Measurements from ENCODE around the gene ATRAID.
"Not testable (repeated sequence)": the region's sequence is repeated elsewhere in the genome, so short reads cannot be mapped to it uniquely, and the experiment has no call there.

ATRAID gene, protein sequence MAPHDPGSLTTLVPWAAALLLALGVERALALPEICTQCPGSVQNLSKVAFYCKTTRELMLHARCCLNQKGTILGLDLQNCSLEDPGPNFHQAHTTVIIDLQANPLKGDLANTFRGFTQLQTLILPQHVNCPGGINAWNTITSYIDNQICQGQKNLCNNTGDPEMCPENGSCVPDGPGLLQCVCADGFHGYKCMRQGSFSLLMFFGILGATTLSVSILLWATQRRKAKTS

DNA sequence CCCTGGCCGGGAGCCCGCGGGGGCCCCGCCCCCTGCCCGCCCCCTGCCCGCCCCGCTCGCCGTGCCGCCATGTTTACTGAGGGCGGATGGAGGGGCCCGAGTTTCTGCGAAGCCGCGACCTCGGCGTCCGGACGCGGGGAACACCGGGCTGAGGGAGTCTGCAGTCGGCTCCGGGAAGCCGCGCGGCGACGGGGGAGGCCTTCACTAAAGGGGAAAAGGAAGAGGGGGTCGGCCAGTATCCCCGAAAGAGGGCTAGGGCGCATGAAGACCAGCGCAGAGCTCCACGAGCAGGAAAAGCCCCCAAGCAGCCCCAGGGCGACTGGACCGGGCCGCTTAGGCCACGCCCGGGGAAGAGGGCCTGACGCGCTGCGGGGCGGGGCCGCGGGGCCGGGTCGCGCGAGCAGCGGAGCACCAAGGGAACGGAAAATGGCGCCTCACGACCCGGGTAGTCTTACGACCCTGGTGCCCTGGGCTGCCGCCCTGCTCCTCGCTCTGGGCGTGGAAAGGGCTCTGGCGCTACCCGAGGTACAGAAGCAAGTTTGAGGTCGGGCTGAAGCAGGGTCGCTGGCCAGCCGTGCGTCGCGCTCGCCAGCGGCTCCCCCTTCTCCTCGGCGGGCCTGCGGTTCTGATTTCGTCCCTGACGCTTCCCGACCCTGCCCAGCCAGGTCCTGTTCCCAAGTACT, at the start of gene ATRAID, which contains the start of gene SLC5A6:
TSS of gene ATRAID (plus strand) at position 99 of the 683 bp plus-strand sequence. CDS start at position 427, 328 bp downstream.
TSS of gene SLC5A6 (minus strand) at position 326 of the 683 bp plus-strand sequence. CDS start 4,618 bp downstream, outside the sequence.
- DNase-seq (ENCODE audit: low read depth) = peak; percentile 90

DNA sequence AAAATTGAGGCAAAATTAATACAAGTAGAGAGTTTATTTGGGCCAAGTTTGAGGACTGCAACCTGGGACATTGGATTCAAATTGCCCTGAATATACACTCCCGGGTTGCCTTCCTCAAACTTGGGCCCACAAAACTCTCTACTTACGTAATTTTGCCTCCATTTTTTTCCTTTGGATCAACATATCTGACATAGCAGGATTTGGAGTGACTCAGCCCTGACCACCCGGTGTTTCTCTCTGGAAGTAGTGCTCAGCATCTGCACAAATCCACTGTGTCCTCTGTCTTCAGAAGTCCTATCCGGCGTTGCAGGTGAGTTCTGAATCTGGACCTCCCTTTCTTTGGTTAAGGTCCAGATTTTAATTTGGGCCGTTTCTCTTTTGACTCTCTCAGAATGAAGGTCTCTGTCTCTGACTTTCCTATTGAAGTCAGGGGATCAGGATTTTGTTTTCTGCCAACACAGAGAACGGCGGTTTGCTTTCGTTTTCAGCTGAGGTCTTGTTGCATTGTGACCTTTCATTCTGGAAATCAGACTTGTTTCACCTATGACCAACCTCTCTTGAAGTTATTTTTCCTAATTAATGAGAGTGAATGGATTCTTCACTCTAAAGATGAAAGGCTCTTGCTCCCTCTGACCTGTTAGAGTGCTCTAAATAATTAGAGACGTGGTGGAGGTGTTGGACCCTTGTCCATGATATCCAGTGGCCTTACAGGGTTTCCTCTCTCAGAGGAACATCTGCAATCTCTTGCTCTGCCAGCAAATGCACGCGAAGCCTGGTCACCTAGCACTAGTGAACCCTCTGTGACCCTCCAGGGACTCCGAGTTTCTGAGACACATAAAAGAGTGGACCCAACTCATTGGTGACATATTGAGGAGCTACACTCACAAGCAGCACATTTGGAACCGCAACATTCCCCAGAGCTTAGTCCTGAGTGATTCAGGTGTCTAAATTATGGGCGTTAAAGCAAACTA, 49.4 kb upstream of the ATRAID start:
- peak; percentile 36 for DNase-seq (ENCODE audit: low read depth)

DNA sequence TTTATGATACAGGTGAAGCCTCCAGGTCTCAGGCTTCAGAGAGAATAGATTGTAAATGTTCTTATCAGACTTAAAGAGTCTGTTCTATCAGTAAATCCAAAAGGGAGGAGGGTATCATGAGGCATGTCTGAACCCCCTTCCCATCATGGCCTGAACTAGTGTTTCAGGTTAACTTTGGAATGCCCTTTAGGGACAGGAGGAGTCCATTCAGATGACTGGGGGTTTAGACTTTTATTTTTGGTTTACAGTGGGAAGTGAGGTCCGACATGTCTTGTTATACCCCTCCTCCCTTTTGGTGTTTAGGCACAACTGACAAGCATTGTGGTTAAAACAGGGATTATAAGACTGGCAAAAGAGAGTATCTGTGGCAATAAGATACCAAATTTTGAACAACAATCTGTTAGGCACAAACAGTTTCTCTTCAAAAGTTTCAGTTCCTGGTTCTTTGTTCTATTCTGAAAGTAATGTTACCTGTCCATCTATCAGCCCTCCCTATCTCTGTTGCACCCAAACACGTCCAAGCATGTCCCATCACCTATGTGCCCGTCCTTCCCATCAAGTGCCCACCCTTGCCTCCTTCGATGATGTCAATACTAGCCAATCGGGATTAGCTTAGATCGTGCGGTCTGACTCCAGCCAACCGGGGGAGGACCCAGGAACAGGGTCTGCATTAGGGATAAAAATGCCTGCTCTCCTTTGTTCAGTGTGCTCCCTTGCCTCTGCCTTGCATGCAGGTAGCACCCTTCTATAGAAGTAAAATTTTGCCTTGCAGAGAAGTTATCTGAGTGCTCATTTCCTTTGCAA, 46.7 kb upstream of the ATRAID start:
- no peak for DNase-seq (ENCODE audit: low read depth)

DNA sequence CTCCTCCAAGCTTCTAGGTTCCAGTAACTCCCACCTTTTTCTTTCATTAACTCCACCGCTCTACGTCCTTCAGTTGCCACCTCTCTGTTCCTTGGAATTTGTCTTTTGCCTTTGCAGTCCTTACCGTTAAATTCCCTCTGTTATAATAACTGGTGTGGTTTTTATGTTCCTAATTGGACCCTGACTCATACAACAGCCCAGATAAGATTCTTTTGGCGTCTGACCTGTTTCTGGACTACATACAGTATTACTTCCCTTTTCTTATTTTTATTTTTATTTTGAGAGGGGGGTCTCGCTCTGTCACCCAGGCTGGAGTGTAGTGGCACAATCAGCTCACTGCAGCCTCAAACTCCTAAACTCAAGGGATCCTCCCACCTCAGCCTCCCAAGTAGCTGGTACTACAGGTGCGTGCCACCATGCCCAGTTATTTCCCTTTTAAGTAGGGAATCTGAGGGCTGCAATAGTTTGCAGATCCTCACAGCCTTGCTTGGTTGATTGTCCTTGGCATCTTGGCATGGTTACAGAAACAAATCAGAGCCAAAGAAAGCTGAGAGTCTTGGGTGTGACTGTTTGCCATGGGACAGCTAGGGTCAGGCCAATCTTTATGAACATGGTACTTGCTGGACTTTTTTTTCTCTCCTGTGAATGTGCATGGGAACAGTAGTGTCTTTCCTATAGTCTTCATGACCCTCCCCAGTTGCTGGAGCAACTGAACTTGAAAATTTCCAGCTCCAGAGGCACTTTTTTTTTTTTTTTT, 41.1 kb upstream of the ATRAID start:
- no peak for DNase-seq (ENCODE audit: low read depth)

DNA sequence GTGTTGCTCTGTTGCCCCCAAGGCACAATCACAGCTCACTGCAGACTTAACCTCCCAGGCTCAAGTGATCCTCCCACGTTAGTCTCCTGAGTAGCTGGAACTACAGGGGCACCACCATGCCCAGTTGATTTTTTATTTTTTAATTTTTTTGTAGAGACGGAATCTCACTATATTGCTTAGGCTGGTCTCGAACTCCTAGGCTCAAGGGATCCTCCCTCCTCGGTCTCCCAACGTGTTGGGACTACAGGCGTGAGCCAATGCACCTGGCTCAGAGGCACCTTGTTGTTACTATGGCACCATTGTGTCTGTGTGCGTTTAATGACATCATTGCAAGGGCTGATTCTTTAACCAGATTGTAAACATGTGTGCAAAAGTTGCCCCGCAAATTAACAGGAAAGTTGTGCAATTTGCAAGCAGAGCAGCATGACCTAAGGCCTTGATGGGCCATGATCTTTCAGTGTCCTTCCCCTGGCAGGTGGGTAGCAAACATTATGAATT, 40.4 kb upstream of the ATRAID start:
- DNase-seq (ENCODE audit: low read depth) = no peak

DNA sequence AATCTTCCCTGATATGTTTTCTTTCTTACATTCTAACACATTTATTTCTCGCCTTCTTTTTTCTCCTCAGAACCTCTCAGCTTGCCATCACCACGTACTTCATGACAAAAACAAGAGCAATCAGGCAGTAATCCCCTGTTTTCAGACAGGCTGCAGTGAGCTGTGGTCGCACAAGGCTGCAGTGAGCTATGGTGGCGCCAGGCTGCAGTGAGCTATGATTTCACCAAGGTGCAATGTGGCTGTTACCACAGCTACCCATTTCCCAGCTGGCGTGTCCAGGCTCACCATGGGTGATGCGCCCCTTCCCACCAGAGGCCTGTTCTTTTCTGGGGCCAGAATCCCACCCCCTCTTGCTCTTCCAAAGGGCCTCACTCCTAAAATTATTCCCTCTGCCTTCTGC, 37.2 kb upstream of the ATRAID start:
- DNase-seq (ENCODE audit: low read depth) = no peak

DNA sequence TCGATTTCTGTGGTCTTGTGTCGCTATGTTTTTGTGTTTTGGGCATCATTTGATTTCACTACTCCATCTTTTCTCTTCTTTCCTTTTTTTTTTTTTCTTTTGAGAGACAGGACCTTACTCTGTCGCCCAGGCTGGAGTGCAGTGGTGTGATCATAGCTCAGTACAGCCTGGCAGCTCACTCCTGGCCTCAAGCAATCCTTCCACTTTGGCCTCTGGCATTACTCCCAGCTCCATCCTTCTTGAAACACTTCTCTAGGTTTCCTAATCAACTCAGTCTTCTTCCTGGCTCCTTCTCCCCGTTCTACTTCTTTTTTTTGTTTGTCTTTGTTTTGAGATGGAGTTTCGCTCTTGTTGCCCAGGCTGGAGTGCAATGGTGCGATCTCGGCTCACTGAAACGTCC, 36.5 kb upstream of the ATRAID start:
- no peak for DNase-seq (ENCODE audit: low read depth)

DNA sequence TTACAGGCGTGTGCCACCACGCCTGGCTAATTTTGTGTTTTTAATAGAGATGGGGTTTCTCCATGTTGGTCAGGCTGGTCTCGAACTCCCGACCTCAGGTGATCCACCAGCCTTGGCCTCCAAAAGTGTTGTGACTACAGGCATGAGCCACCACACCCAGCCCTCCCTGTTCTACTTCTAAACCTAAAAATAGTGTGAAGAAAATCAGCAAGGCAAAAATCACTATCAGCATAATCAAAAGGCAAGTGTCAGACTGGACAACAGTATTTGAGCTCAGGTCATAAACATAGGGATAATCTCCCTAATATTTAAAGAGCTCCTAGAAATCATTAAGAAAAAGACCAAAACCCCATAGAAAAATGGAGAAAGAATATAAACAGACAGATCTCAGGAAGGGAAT, 36.1 kb upstream of the ATRAID start:
- DNase-seq (ENCODE audit: low read depth) = not testable (repeated sequence)

DNA sequence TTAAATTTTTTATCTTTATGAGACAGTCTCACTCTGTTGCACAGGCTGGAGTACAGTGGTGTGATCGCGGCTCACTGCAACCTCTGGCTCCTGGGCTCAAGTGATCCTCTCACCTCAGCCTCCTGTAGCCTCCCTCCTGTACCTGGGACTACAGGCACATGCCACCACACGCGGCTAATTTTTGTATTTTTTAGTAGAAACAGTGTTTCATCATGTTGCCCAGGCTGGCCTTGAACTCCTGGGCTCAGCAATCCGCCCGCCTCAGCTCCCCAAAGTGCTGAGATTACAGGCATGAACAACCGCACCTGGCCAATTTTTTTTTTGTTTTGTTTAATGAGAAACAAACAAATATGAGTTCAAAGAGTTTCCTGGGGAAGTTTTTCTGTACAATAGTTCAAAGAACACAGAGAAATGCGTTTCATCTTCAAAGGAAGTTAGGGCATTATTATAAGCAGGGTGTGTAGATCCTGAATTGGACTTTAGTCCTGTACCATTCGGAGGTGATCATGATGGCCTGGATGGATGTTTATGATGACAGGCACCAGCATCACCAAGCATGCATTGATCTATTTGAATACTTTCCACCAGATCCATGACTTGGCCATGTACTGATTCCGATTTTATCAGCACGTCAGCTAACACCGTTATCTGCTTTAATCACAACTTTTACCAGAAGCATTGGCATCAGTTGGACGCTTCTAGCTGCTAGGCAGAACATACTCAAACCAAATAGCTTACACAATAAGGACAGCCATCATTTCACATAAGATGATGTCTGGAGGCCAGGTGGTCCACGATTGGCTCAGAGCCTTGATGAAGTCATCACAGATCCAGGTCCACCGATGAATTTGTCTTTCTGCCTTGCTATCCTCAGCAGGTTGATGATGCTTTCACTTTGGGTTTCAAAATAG, 34.1 kb upstream of the ATRAID start:
- no peak for DNase-seq (ENCODE audit: low read depth)

DNA sequence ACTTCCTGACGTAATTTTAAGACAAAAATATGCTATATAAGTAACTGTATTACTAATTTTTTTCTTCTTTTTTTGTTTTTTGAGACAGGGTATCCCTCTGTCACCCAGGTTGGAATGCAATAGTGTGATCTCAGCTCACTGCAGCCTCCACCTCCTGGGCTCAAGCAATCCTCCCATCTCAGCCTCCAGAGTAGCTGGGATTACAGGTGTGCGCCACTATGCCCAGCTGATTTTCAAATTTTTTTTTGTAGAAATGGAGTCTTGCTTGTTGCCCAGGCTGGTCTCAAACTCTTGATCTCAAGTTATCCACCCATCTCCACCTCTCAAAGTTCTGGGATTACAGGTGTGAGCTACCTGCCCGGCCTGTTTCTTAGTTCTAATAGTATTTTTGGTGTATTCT, 33.4 kb upstream of the ATRAID start:
- no peak for DNase-seq (ENCODE audit: low read depth)

DNA sequence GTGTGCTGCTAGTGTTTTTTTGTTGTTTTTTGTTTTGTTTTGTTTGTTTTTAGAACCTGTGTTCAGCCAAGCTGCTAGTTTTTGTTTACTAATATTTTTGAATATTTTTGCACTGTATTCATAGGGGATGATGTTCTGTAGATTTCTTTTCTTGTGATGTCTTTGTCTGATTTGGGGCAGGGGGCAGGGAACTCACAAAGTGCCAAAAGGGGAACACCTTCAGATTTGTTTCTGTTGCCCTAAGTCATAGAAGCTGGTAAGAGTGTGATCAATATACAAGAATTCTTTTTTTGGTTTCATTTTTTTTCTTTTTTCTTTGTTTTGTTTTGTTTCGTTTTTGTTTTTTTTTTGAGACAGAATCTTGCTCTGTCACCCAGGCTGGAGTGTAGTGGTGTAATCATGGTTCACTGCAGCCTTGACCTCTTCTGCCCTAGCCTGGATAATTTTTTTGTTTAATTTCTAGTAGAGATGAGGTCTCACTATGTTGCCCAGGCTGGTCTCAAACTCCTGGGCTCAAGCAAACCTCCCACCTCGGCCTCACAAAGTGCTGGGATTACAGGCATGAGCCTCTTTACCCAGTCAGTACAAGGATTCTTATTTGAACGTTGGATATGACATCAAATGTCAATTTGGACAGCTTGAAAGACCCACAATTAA, 32.4 kb upstream of the ATRAID start:
- no peak for DNase-seq (ENCODE audit: low read depth)

DNA sequence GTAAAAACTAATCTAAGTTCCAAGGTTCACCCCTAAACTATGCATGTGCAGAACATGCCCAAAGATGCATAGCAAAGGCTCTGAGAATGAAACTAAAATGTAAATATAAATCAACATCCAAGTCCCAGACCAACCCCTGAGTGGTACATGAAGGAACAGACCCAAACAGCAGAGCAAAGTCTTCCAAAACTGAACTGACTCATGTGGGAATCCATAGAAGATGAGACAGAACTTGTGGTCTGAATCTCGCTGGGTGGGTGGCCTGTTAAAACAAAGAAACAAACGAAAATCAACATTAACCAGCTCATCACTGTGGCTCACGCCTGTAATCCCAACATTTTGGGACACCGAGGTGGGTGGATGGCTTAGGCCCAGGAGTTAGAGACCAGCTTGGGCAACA, 29.5 kb upstream of the ATRAID start:
- DNase-seq (ENCODE audit: low read depth) = peak; percentile 19

DNA sequence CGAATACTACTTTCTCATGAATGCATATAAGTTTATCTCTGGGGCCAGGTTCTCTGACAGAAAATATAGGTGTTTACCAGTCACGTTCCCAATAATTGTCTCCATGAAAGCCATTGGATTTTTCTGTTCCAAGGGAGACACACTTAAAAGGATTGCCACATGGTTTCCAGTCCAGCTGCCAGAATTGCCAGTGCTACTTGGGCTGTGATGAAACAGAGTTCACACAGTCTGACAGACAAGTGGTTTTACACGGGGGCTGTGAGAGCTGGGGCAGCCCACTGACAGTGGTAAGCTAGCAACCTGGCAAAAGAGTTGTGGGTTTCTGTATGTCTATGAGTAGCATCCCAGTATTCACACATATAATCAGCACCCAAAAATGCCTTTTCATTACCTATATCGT, 27.7 kb upstream of the ATRAID start:
- DNase-seq (ENCODE audit: low read depth) = no peak

DNA sequence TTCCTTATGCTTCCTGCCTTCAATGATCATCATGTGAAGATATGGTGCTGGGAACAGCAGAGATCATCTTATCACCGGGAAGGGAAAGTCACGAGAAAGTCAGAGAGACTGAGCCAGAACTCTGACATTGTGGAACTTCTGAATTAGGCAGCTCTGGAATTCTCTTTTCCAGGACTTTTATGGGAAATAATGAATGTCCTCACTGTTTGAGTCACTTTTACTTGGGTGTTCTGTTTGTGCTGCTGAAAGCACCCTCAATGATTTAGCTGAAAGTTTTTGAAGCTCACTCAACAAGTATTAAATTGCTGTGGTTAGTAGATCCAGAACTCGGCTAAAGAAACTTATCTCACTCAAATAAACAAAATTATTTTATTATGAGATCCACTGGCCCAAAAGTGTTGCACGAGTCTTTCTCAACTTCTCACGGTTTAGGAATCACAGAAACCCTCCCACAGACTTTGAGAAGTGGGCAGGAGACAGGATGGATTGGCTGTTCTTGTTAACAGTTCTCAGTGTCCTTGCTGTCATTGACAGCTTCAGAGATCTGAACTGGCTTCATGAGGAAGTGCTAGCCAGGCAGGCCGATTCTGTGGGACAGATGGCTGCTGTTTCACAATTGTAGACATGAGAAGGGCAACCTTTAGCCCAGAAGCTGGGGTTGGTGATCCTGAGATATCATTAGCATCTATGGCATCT, 26.4 kb upstream of the ATRAID start:
- no peak for DNase-seq (ENCODE audit: low read depth)

DNA sequence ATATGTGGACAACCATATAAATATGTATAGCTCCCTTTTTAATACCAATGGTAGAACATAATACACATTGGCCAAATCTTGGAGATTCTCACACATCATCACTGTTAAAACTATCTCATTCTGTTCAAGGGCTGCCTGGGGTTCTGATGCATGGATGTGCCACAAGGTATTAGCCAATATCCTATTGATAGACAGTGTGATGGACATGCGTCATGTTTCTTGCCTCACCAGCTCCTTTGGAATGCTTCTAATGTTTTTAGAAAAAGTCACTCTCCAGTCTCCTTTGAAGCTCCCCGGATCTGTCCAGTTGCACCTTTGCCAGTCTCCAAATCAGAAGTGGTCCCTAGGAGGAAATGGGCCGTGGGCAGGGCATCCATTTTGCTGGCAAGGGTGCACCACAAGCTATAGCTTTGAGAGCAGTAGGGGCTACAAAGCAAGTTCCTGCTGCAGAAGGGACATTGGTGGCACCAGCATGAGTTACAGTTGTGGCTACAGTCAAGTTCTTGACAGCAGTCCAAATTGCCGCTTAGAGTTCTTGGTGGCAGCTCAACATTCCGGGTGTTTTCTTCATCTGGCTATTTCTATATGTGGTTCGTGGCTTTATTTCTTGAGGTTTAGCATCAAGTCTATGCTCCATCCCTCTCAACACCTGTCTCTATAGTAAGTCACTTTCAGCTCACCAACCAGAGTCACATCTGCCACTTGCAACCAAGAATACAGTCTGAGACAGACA, 25.1 kb upstream of the ATRAID start:
- DNase-seq (ENCODE audit: low read depth) = no peak

DNA sequence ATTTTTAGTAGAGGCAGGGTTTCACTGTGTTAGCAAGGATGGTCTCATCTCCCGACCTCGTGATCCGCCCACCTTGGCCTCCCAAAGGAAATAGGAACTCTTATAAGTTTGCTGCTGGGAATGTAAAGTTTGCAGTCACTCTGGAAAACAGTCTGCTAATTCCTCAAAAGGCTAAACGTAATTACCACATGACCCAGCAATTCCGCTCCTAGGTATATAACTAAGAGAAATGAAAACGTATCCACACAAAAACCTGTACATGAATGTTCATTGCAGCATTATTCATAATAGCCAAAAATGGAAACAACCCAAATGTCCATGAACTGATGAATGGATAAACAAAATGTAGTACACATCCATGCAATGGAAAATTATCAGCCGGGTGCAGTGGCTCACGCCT, 21.9 kb upstream of the ATRAID start:
- DNase-seq (ENCODE audit: low read depth) = no peak

DNA sequence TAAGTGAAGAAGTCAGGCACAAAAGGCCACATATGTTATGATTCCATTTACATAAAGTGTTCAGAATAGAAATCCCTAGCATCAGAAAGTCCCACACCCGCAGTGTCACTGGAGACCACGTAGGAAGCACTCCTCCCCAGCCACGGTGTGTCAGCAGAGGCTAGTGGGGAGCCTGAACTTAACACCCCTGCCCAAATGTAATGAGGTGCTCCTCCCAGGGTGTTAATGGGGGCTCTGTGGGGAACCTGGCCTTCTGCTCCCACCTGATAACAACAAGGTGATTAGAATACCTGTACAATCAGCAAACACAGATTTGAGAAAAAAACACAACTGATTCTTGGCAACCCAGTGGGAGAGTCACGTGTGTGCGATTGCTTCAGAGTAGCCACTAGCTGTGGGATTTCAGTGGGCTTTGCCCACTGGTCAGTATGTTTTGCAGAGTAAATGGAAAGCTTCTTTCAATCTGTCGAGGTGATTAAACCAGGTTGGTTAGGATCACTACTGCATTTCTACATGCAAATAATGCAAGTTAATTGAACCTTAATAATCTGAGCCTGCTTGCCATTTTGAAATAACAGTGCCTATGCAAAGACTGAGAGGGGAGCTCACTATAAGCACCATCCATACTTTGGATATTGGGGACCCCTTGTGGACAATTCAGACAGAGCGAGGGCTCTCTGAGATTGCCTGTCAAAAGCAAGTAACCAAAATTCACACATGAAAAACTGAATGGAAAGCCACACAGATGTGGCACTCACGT, 20.6 kb upstream of the ATRAID start:
- DNase-seq (ENCODE audit: low read depth) = peak; percentile 72
